Sigmoid colon (tissue), 7 donors: ENCODE measurements around the gene RFX4. TPM values are rescaled to one million over a fixed set of nuclear protein-coding genes. Genes with fewer than 3 reads are reported as not detected.

Experiments used
- DNase-seq: peaks from one replicate; pipeline ENCODE4 v3.0.0-alpha.2; 2019
- H3K27ac ChIP-seq, 4 donors: fragments of 200-600 bp; sonication (generic); one replicate each; pipeline ENCODE4 v1.5.1; 2016 to 2019; ENCODE audit warnings: mild to moderate bottlenecking in 1 of 4
- H3K27me3 ChIP-seq, 3 donors: fragments of 200-600 bp; sonication (generic); one replicate each; pipeline ENCODE4 v1.5.1; 2019; ENCODE audit warnings: mild to moderate bottlenecking in 1 of 3
- H3K36me3 ChIP-seq, 4 donors: fragments of 200-600 bp; sonication (generic); one replicate each; pipeline ENCODE4 v1.5.1; 2016 to 2019
- H3K4me1 ChIP-seq, 4 donors: fragments of 200-600 bp; sonication (generic); one replicate each; pipeline ENCODE4 v1.5.1; 2017 to 2019
- H3K4me3 ChIP-seq, 4 donors: fragments of 200-600 bp; sonication (generic); one replicate each; pipeline ENCODE4 v1.5.1; 2017 to 2019; ENCODE audit warnings: mild to moderate bottlenecking in 2 of 4, moderate library complexity in 1 of 4
- H3K9me3 ChIP-seq, 4 donors: fragments of 200-600 bp in 3 of 4; sonication (generic) in 3 of 4; one replicate each; pipeline versions ENCODE4 v1.5.1 to v1.6.1; 2013 to 2019
- EP300 ChIP-seq, 4 donors: sonication (generic); formaldehyde crosslinking; IDR thresholded peaks; one replicate each; pipeline ENCODE4 v1.6.1; 2017; ENCODE audit warnings: antibody characterized with exemption in 4 of 4
- POLR2A ChIP-seq, 2 donors: fragments of 450-650 bp; IDR thresholded peaks; one replicate each; pipeline ENCODE4 v1.6.1; 2016; ENCODE audit warnings: antibody characterized with exemption in 2 of 2, mild to moderate bottlenecking in 2 of 2, moderate library complexity in 2 of 2
- POLR2AphosphoS5 ChIP-seq, 4 donors: sonication (generic); formaldehyde crosslinking; IDR thresholded peaks; one replicate each; pipeline ENCODE4 v1.6.1; 2017; ENCODE audit warnings: antibody characterized with exemption in 4 of 4
- WGBS, 2 donors: extraction: QIAGEN DNeasy Blood & Tissue Kit; methylation state at CpG; one replicate each; pipeline ENCODE4 v1.1.7; 2013; 5-methylcytosine and 5-hydroxymethylcytosine counted together
- intact Hi-C: fragments of 100-400 bp; cut with DNase I; formaldehyde crosslinking; loops from one replicate; pipeline ENCODE4 v1.15.1; 2023
- polyA plus RNA-seq, 3 donors: library from polyadenylated mRNA; stranded (reverse); fragments of 200-250 nt; gene quantifications; one replicate each; pipeline ENCODE4 v1.2.3, GENCODE V29; 2013
- total RNA-seq, 4 donors: library from RNA; depleted of rRNA; stranded (reverse); fragments of >200 nt; gene quantifications; one replicate each; pipeline ENCODE4 v1.1.0, GENCODE V29; 2016
- TF ChIP-seq, protein P1 (sequence below), 4 experiments: fragments of 450-650 bp in 3 of 4; fragments of 200-600 bp in 1 of 4; IDR thresholded peaks; one replicate each; pipeline ENCODE4 v1.5.1; 2016 to 2019; ENCODE audit warnings: antibody characterized with exemption in 4 of 4, mild to moderate bottlenecking in 3 of 4, moderate library complexity in 2 of 4
- donor health status: healthy with polysubstance abuse.
- donor health status: Bipolar disorder and iron deficiency.
- donor health status: healthy.

RFX4 gene
- total RNA-seq = not detected
- polyA plus RNA-seq = under 1 TPM in 1 of 3 donors, not detected in 2; 0.01 TPM

DNA sequence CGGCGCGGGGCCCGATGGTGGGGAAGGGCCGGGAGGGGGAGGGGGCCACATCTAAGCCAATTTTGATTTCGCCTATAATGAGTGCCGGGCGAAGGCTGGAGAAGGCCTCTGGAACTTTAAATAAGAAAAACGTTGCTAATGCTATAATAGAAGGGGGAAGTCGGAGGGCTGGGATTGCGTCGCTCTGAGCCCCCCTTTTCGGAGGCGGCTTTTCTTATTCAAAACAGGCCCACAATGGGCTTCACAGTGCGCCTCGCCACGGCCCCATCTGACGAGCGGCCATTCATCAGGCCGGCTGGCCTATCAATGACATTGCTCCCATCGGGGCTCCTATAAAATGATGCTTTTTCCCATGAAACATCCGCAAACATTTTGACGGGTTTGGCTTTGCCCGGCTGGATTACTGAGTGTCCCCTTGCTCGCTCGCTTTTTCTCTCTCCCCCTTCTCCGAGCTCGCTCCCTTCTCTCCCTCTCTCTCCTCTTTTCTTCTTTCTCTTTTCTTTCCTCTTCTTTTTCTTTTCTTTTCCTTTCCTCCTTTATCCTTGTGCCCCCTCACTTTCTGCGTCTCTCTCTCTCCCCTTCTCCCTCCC lies at the start of gene RFX4:
RFX4 (plus strand) TSS at position 364 of the 590 bp plus-strand sequence. CDS start 317 bp downstream, outside the sequence.
- TF ChIP-seq POLR2AphosphoS5 (IDR thresholded peaks at IDR 0.05) = no peak
- no peak for TF ChIP-seq EP300 (IDR thresholded peaks at IDR 0.05)
- TF ChIP-seq POLR2A (IDR thresholded peaks at IDR 0.05) = no peak
- TF ChIP-seq, protein P1, sequence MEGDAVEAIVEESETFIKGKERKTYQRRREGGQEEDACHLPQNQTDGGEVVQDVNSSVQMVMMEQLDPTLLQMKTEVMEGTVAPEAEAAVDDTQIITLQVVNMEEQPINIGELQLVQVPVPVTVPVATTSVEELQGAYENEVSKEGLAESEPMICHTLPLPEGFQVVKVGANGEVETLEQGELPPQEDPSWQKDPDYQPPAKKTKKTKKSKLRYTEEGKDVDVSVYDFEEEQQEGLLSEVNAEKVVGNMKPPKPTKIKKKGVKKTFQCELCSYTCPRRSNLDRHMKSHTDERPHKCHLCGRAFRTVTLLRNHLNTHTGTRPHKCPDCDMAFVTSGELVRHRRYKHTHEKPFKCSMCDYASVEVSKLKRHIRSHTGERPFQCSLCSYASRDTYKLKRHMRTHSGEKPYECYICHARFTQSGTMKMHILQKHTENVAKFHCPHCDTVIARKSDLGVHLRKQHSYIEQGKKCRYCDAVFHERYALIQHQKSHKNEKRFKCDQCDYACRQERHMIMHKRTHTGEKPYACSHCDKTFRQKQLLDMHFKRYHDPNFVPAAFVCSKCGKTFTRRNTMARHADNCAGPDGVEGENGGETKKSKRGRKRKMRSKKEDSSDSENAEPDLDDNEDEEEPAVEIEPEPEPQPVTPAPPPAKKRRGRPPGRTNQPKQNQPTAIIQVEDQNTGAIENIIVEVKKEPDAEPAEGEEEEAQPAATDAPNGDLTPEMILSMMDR (IDR thresholded peaks at IDR 0.05) = no peak
- peak within 1 kb of the TSS in 3 of 4 donors; percentile 20 to 41 (median 38) for H3K4me3 ChIP-seq
- H3K9me3 ChIP-seq = no peaks in the 10 kb centered on the region
- WGBS, 2 donors = 4 to 6% methylated on average over 29 of the region's 29 CpGs
- H3K4me1 ChIP-seq = peaks cover 0 to 68% (median 56%) of the 10 kb centered on the region in 4 donors
- no peaks in the 10 kb centered on the region for H3K36me3 ChIP-seq
- DNase-seq = no peak
- H3K27me3 ChIP-seq = peaks cover 42 to 99% (median 93%) of the 10 kb centered on the region in 3 donors
- intact Hi-C loops = no loop called here
- no peak within 1 kb of the TSS for H3K27ac ChIP-seq

DNA sequence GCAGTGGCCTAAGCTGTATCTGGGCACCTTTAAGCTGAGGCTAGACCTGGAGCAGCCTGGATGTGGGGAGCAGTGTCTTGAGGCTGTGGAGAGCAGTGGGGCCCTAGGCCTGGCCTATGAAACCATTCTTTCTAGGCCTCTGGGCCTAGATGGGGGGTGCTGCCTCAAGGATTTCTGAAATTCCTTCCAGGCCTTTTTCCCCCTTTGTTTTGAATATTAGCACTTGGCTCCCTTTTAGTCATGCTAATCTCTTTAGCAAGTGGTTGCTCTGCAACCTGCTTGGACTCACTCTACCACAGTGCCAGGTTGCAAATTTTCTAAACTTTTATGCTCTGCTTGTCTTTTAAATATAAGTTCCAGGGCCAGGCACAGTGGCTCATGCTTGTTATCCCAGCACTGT lies 41.6 kb upstream of the RFX4 start:
- no peaks in the 10 kb centered on the region for H3K27me3 ChIP-seq
- no peaks in the 10 kb centered on the region for H3K36me3 ChIP-seq
- H3K4me3 ChIP-seq = no peak overlapping the region
- intact Hi-C loops = no loop called here
- no peaks in the 10 kb centered on the region for H3K4me1 ChIP-seq
- H3K27ac ChIP-seq = no peak overlapping the region
- H3K9me3 ChIP-seq = peaks cover 0 to 4% (median under 1%) of the 10 kb centered on the region in 4 donors
- no peak for DNase-seq
- no peak for TF ChIP-seq POLR2AphosphoS5 (IDR thresholded peaks at IDR 0.05)
- TF ChIP-seq, protein P1 (IDR thresholded peaks at IDR 0.05) = no peak
- TF ChIP-seq EP300 (IDR thresholded peaks at IDR 0.05) = no peak
- no peak for TF ChIP-seq POLR2A (IDR thresholded peaks at IDR 0.05)

DNA sequence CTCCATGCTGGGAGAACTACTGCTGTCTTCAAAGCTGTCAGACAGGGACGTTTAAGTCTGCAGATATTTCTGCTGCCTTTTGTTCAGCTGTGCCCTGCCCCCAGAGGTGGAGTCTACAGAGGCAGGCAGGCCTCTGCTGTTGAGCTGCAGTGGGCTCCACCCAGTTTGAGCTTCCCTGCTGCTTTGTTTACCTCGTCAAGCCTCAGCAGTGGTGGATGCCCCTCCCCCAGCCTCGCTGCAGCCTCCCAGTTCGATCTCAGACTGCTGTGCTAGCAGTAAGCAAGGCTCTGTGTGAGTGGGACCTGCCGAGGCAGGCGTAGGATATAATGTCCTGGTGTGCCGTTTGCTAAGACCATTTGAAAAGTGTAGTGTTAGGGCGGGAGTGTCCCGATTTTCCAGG lies 31.4 kb upstream of the RFX4 start:
- DNase-seq = no peak
- TF ChIP-seq POLR2AphosphoS5 (IDR thresholded peaks at IDR 0.05) = no peak
- TF ChIP-seq, protein P1 (IDR thresholded peaks at IDR 0.05) = no peak
- TF ChIP-seq POLR2A (IDR thresholded peaks at IDR 0.05) = no peak
- no peak for TF ChIP-seq EP300 (IDR thresholded peaks at IDR 0.05)
- H3K36me3 ChIP-seq = no peaks in the 10 kb centered on the region
- intact Hi-C loops = no loop called here
- WGBS, 2 donors = 79 to 88% methylated on average over 9 of the region's 9 CpGs
- H3K27me3 ChIP-seq = no peaks in the 10 kb centered on the region
- no peak overlapping the region for H3K4me3 ChIP-seq
- H3K4me1 ChIP-seq = no peaks in the 10 kb centered on the region
- no peak overlapping the region for H3K27ac ChIP-seq
- H3K9me3 ChIP-seq = peaks cover 0 to 5% (median 2%) of the 10 kb centered on the region in 4 donors

DNA sequence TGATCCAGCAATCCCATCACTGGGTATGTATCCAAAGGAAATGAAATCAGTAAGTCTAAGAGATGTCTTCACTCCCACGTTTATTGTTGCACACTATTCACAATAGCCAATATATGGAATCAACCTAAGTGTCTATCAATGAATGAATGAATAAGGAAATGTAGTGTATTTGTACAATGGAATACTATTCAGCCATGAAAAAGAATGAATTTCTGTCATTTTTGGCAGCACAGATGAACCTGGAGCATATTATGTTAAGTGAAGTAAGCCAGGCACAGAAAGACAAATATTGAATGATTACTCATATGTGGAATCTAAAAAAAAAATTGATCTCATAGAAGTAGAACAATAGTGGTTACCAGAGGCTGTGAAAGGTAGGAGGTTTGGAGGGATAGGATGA lies 30.6 kb upstream of the RFX4 start:
- WGBS, 2 donors = 78 to 89% methylated on average over 1 of the region's 1 CpG
- H3K9me3 ChIP-seq = peaks cover 0 to 5% (median 2%) of the 10 kb centered on the region in 4 donors
- H3K27me3 ChIP-seq = no peaks in the 10 kb centered on the region
- H3K36me3 ChIP-seq = no peaks in the 10 kb centered on the region
- H3K4me1 ChIP-seq = no peaks in the 10 kb centered on the region
- TF ChIP-seq POLR2AphosphoS5 (IDR thresholded peaks at IDR 0.05) (no peak), POLR2A (IDR thresholded peaks at IDR 0.05) (no peak), EP300 (IDR thresholded peaks at IDR 0.05) (no peak)
- TF ChIP-seq, protein P1 (IDR thresholded peaks at IDR 0.05) = no peak
- H3K4me3 ChIP-seq = no peak overlapping the region
- no peak overlapping the region for H3K27ac ChIP-seq
- DNase-seq = no peak
- intact Hi-C loops = no loop called here
